K562 treated with DMSO at 1 percent for 4 hours (cell line): ENCODE measurements around the gene PNKP. TPM values are rescaled to one million over a fixed set of nuclear protein-coding genes. Genes with fewer than 3 reads are reported as not detected.

Experiments
- total RNA-seq: library from RNA; unstranded; fragments of 300-600 nt; gene quantifications from 2 replicates; pipeline ENCODE4 v1.2.3, GENCODE V29; 2022; ENCODE audit not compliant: insufficient read depth

The PNKP gene
- total RNA-seq: 40.0 and 53.0 TPM in 2 replicates

GRCh38 chr19:49866933-49867782 lies at the start of gene PNKP:
Gene PNKP, minus strand, starts transcription at chr19:49867576. Its CDS starts 372 bp downstream, at chr19:49867204.

DNA sequence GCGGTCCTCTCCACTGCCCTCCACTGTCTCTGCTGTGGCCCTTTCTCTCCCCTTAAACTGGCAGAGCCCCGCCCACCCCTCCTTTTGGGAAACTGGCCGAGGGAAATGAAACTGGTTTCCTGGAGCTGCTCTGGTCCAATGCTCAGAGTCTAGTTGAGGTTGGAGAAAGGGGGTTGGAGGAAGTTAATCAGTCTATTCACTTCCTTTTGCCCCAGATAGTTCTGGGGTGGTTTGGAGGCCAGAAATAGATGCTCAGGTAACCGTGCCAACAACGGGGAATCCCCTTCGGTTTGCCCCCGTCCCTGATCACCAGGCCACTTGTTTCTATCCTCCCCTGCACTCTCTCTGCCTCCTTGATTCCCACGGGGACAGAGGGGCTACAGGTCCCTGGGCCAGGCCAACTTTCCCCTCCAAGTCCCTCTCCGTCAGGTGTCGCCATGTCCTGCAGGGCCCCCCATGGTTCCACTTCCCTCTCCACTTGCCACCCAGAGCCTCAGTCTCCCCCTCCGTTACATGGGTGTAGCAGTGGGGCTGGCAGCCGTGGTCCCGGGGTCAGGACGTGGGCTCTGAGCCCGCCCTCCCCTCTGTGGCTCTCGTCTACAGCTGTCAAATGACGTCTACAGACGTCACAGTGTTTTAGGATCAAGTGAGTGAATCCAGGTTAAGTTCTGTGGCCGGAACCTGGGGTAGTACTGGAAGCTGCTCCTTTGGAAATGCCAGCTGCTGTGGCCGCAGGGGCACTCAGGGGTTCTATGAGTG lies 29.7 kb upstream of the PNKP start, which contains the start of gene IL4I1:
Gene IL4I1, minus strand, starts transcription at position 25 of the 759 bp plus-strand sequence. CDS start 727 bp downstream, outside the sequence.

GRCh38 chr19:49877020-49877878 lies 9.9 kb upstream of the PNKP start, which contains the start of the genes AKT1S1 and TBC1D17:
Gene AKT1S1, minus strand, starts transcription at chr19:49877355. Its CDS starts 4,060 bp downstream, at chr19:49873295.
Gene TBC1D17, plus strand, starts transcription at chr19:49877702. Its CDS starts 22 bp downstream, at chr19:49877724.

DNA sequence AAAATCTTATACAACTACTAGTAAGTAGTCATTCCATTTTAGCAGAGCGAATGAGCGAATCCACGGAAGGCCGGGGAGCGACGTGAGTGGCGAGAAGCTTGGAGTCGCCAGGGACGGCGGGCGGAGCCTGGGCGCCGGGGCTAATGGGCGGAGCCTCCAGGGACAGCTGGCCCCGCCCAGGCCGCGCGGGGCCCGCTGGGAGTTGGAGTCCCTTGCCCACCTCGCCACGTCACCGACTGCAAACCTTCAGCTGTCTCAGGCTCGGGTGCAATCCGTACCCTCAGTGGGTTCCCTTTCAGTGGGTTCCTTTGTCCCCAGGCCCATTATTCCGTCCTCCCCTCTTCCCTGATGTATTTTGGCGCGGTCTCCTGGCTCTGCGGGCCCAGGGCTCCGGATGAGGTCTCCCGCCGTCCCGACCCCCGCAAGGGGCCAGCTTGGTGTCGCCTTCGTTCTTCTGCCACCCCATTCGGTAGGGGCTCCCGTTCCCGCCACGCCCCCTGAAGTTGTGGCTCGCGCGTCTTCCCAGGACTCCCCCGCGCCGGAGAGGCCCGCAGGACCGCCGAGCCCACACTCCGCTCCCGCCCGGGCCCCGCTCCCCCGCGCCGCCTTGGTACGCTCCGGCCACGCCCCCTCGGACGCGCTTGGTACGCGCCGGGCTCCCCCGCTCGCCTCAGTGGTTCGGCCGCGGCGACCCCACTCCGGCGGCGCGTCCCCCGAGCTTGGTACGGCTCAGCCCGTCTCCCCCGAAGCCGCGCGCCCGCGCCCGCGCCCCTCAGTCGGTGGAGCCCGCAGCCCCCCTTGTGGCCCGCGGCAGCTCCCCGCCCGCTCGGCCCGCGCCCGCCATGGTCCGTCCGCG lies 16.7 kb downstream of the PNKP start, which contains the start of gene PTOV1:
Gene PTOV1, plus strand, starts transcription at position 673 of the 856 bp plus-strand sequence.

GRCh38 chr19:49817964-49818648 lies 49.3 kb downstream of the PNKP start, which contains the start of gene MED25:
Gene MED25, plus strand, starts transcription at chr19:49818289. Its CDS starts 53 bp downstream, at chr19:49818342.

DNA sequence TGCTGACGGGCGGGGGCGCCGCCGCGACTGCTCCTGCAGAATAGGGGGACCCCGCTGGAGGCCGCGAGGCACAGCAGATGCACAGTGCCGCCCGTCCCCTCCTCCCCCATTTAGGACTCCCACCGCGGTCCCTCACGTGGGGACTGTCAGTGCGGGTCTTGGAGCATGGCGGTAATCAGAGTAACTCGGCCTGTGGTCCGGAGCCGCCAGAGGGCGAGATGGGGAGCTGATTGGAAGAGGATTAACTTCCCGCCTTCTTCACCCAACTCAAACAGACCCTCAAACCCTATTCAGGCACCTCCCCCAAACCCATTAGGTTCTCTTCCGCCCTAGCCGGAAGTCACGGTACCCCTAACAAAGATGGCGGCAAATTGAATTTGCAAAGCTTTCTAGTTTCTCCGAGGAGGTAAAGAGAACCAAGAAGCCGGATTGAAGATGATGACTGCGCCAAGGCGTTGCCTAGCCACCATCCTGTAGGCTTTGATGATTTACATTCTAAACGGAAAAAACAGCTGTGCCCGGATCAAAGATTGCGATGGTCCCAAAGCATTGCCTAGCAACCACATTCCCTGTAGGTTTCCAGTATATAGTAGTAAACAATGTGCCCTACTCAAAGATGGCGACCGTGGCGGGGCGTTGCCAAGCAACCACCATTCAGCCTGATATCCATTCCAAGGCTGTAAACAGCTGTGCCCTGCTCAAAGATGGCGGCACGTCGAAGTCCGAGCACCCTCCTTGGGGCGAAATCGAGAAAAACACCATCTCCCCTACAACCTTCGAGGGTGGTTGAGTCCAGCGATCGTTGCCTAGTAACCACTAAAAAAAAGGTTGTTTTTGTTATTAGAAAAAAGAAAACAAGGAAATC lies 54.1 kb downstream of the PNKP start, which contains the start of gene FUZ:
Gene FUZ, minus strand, starts transcription at position 296 of the 865 bp plus-strand sequence. Its CDS starts 186 bp downstream, at position 110.

Other genes with a start within 250 kb of the PNKP start
- 12.7 and 23.1 TPM in 2 replicates for gene RRAS, start 227.4 kb downstream of the PNKP start, total RNA-seq
- 40.7 and 59.9 TPM in 2 replicates for gene SCAF1, start 225.4 kb downstream of the PNKP start, total RNA-seq
- gene IRF3, start 201.7 kb downstream of the PNKP start, total RNA-seq: 84.6 and 91.3 TPM in 2 replicates
- gene BCL2L12, start 201.6 kb downstream of the PNKP start, total RNA-seq: 215 and 249 TPM in 2 replicates
- 202 and 231 TPM in 2 replicates for gene PRMT1, start 190.3 kb downstream of the PNKP start, total RNA-seq
- gene ADM5, start 178.0 kb downstream of the PNKP start, total RNA-seq: 9.8 and 16.9 TPM in 2 replicates
- 2.4 and 5.5 TPM in 2 replicates for gene CPT1C, start 176.5 kb downstream of the PNKP start, total RNA-seq
- gene TSKS, start 104.3 kb downstream of the PNKP start, total RNA-seq: 0.90 and 5.6 TPM in 2 replicates
- gene AP2A1, start 100.6 kb downstream of the PNKP start, total RNA-seq: 115 and 120 TPM in 2 replicates
- 6.1 and 8.6 TPM in 2 replicates for gene FUZ, start 54.3 kb downstream of the PNKP start, total RNA-seq
- 69.4 and 83.8 TPM in 2 replicates for gene MED25, start 49.3 kb downstream of the PNKP start, total RNA-seq
- 179 and 225 TPM in 2 replicates for gene PTOV1, start 16.4 kb downstream of the PNKP start, total RNA-seq
- gene AKT1S1, start 9.8 kb upstream of the PNKP start, total RNA-seq: 57.2 and 59.0 TPM in 2 replicates
- gene TBC1D17, start 10.1 kb upstream of the PNKP start, total RNA-seq: 12.7 and 15.4 TPM in 2 replicates
- 0.91 and 2.2 TPM in 2 replicates for gene IL4I1, start 29.3 kb upstream of the PNKP start, total RNA-seq
- 761 and 891 TPM in 2 replicates for gene ATF5, start 61.6 kb upstream of the PNKP start, total RNA-seq
- gene NUP62, start 61.9 kb upstream of the PNKP start, total RNA-seq: 53.4 and 64.9 TPM in 2 replicates
- gene SIGLEC11, start 93.6 kb upstream of the PNKP start, total RNA-seq: not detected in 2 replicates
- 54.3 and 54.6 TPM in 2 replicates for gene VRK3, start 157.8 kb upstream of the PNKP start, total RNA-seq
- 8.5 and 9.6 TPM in 2 replicates for gene ZNF473, start 158.4 kb upstream of the PNKP start, total RNA-seq